ENCODE results near the gene PNMA8B. TPM values are rescaled to one million over a fixed set of nuclear protein-coding genes. Genes with fewer than 3 reads are reported as not detected.

The PNMA8B gene
- total RNA-seq, 1 experiment from 2014 or later = 1.5 TPM

- Histone ChIP-seq H2AK5ac (ENCODE audit: insufficient read length, low read length) (no peak overlapping the region), H3K27me3 (ENCODE audit: insufficient read depth, low read length) (no peaks in the 10 kb centered on the region; the same call in 1 of the 2 replicates), H2BK5ac (ENCODE audit: insufficient read length, low read length) (no peak overlapping the region), H3K14ac (ENCODE audit: insufficient read depth, low read length) (no peak overlapping the region), H2BK20ac (ENCODE audit: low read depth, low read length, poor library complexity, severe bottlenecking) (no peak overlapping the region), H4K91ac (ENCODE audit: insufficient read length, low read depth, low read length) (no peak overlapping the region), H3K56ac (ENCODE audit: insufficient read length, low read depth, low read length) (no peak overlapping the region), H3K4ac (ENCODE audit: low read depth, low read length) (no peak overlapping the region), H3T11ph (ENCODE audit: low read length) (no peak overlapping the region), H3K18ac (ENCODE audit: insufficient read length, low read depth, low read length) (no peak overlapping the region), H3K9me3 (ENCODE audit: control insufficient read depth, low read depth, low read length) (no peaks in the 10 kb centered on the region), H2BK12ac (ENCODE audit: insufficient read length, low read depth, low read length) (no peak overlapping the region), H4K5ac (ENCODE audit: insufficient read length, low read depth, low read length) (no peak overlapping the region), H3K4me1 (ENCODE audit: insufficient read depth, low read length) (no peaks in the 10 kb centered on the region), H3K9ac (ENCODE audit: extremely low read depth, insufficient read length, low read length) (no peak overlapping the region), H3K79me1 (ENCODE audit: insufficient read depth, low read depth, low read length, poor library complexity, severe bottlenecking) (no peaks in the 10 kb centered on the region), H4K20me1 (ENCODE audit: control insufficient read depth, insufficient read depth, insufficient read length) (no peaks in the 10 kb centered on the region), H2BK15ac (ENCODE audit: low read depth, low read length) (no peak overlapping the region), H3K23me2 (ENCODE audit: insufficient read length, low read depth, low read length, poor library complexity, severe bottlenecking) (no peaks in the 10 kb centered on the region), H2BK120ac (ENCODE audit: low read depth, low read length, poor library complexity, severe bottlenecking) (no peak overlapping the region), H3K27ac (ENCODE audit: insufficient read length, low read depth, low read length) (no peak overlapping the region), H3K23ac (ENCODE audit: insufficient read length, low read depth, low read length) (no peak overlapping the region), H3K79me2 (ENCODE audit: insufficient read depth, low read length) (no peaks in the 10 kb centered on the region), H2AFZ (ENCODE audit: low read length) (no peak overlapping the region), H3K4me2 (ENCODE audit: insufficient read depth, insufficient read length, low read length) (no peak overlapping the region), H4K8ac (replicated peaks; ENCODE audit: insufficient read length, low read depth, low read length) (no peak overlapping the region)
- WGBS (ENCODE audit: extremely low coverage, insufficient read length, low lambda C conversion rate) = no CpG with 5 or more reads among the region's 5 CpGs
- Mint-ChIP-seq H3K4me3 (no peak overlapping the region; a peak in 1 of 5 replicates), H3K27me3 (ENCODE audit: low read depth) (peaks cover 13% of the 10 kb centered on the region), H3K36me3 (ENCODE audit: insufficient read depth in 1 of 3, low read depth in 3 of 3) (no peaks in the 10 kb centered on the region), H3K9me3 (no peaks in the 10 kb centered on the region), H3K27ac (no peak overlapping the region), H3K4me1 (peaks cover 15 to 26% of the 10 kb centered on the region in 2 experiments)
- no peak for TF ChIP-seq CTCF (conservative IDR thresholded peaks at IDR 0.05)
- DNase-seq = no peak
These were observed 13.7 kb downstream of the PNMA8B start for GRCh38 chr19:46481947-46482346.
